HS-27A (cell line): ENCODE measurements around the gene IGF2BP2.

Experiments used
- DNase-seq: peaks from one replicate; pipeline ENCODE4 v3.0.0-alpha.2; 2012; ENCODE audit warnings: low read depth, missing footprints

Gene IGF2BP2

GRCh38 chr3:185733980-185734724 lies 90.7 kb downstream of the IGF2BP2 start:
- DNase-seq = no peak

- no peak for DNase-seq
These were observed 92.1 kb downstream of the IGF2BP2 start for GRCh38 chr3:185732782-185733181.

DNA sequence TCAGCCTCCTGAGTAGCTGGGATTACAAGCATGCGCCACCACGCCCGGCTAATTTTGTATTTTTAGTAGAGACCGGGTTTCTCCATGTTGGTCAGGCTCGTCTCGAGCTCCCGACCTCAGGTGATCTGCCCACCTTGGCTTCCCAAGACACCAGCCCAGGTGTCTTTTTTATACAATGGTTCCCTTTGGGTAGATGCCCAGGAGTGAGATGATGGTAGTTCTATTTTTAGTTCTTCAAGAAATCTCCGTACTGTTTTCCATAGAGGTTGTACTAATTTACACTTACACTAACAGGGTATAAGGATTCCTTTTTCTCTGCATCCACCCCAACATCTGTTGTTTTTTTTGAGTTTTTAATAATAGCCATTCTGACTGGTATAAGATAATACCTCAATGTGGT lies 94.3 kb downstream of the IGF2BP2 start:
- DNase-seq = no peak

DNA sequence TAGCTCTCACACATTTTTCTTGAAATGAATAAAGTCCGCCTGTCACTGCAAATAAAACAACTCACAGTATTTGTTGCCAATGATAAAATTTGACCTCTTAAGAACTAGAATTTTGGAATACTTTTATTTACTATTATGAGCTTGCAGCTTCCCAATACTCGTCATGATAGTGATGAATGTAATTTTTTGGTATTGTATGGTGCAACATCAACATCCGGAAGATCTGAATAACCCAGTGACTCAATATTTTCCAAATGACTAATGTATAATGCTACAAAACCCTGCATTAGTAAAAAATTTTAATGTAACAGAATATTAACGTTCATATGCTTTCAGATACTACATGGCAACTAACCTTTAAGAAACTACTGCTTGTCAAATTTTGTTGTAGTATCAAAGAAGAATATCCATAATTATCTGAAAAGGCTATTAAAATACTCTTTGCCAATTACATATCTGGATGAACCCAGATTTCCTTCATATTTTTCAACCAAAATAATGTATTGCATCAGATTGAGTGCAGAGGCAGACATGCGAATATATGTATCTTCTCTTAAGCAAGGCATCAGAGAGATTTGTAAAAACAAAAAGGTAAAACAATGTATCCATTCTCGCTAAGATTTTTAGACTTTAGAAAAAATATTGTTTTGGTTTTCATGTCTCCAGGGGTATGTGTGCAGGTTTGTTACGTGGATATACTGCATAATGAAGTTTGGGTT lies 95.3 kb downstream of the IGF2BP2 start:
- DNase-seq = no peak

DNA sequence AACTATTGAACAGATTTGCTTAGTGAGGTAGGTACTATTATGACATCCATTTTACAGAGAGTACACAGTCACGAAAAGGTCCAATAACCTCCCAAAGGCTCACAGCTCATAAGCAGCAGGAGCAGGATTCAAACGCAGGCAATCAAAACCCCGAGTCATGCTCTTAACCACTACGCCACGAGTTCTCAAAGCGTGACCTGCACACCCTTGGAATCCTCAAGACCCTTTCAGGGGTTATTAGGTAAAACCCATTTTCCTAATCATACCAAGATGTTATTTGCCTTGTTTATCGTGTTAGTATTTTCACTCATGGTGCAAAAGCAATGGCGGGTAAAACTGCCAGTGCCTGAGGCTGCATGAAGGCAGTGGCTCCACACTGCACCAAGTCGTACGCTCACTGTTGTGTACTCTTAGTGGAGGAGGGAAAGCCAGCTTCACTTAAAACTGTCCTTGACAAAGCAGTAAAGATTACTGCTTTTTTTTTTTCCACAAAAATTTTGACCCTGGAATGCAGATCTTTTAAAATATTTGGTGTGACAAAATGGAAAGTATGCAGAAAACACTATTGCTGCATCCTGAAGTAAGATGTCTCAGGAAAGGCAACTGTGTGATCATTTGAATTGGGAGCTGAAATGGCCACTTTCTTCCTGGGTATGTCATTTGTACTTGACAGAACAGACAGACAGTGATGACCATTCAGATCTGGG lies 96.1 kb downstream of the IGF2BP2 start:
- DNase-seq = no peak

GRCh38 chr3:185727873-185728272 lies 97.0 kb downstream of the IGF2BP2 start:
- no peak for DNase-seq

- no peak for DNase-seq
These were observed 98.4 kb downstream of the IGF2BP2 start for GRCh38 chr3:185726254-185726967.

GRCh38 chr3:185724761-185725160 lies 100.1 kb downstream of the IGF2BP2 start:
- no peak for DNase-seq

DNA sequence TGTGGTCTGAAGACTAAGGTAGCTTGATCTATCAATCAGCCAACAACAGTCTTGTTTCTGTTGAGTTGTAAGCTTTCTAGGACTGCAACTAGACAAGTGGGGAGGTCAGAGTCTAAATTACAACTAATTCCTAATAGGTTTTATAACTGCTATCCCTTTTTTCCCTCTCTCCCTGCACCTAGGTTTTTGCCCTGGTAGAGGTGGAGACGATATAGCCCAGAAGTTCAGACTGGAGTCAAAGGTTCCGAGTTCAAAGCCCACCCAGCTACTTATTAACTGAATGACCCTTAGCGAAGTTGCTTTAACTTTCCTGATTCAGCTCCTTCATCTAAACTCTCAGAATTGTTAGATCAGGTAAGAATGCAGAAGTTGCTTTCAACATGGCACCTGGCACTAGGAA lies 100.6 kb downstream of the IGF2BP2 start:
- no peak for DNase-seq

DNA sequence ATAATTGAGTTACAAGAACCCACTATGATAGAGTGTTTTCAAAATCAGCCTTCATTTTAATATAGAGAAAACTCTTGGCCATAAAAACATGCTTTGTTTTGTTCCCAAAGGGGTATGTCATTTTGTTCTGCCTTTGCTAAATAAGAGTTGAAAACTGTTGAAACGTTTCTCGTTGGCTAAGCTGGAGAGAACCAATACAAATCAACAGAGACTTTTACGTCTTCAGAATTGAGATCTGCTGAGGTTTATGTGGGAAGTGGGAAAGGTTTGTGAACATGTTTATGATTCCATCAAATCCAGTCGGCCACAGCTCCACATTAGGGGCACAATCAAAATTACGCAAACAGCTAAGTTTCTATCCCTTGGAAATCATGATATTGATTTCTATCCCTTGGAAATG lies 102.0 kb downstream of the IGF2BP2 start:
- DNase-seq = no peak

GRCh38 chr3:185721970-185722369 lies 102.9 kb downstream of the IGF2BP2 start:
- DNase-seq = no peak

DNA sequence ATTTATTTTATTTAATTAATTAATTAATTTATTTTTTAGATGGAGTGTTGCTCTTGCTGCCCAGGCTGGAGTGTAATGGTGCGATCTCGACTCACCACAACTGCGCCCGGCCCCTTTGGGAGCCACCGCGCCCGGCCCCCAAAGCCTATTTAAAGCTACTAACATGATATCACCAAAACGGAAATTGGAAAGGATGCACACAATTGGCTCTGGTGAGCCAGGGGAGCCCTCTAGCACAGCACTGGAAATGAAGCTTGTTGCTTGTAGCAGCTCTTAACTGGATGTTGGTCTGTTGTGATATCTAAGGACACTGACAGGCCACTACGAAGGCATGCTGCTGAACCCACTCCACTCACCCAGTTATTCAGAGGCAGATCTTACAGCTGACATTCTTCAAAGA lies 104.5 kb downstream of the IGF2BP2 start:
- no peak for DNase-seq

GRCh38 chr3:185718736-185719593 lies 105.9 kb downstream of the IGF2BP2 start:
- DNase-seq = no peak

DNA sequence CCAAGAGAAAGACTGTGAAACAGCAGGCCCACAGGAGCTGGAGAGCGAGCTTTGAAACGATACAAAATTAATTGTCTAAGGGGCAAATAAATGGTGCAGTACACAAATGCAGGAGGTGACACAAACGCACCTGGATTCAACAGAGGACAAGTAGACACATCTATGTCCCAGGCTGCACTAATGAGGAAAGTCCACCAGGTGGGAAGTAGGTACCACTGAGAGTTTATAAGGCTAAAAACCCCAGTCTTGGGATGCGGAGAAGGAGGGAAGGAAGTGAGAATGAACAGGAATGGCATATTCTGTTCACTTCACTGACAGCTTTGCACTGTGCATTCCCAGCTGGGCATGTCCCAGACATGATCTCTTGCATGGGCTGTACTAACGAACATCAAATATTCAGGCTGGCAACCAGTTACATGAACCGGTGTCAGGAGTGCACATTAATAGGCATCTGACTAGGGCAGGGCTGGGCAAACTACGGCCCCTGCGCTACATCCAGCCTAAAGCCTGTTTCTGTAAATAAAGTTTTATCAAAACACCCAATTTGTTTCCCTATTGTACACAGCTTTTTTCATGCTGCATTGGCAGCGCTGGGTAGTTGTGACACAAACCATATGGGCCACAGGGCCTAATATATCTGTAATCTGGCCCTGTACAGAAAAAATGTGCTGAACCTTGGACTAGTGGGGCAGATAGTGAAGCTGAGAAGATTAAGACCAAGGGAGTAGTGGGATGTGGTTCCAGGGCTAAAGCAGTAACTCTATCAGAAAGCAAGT lies 107.0 kb downstream of the IGF2BP2 start:
- no peak for DNase-seq

GRCh38 chr3:185717121-185717520 lies 107.7 kb downstream of the IGF2BP2 start:
- no peak for DNase-seq

- DNase-seq = no peak
These were observed 108.3 kb downstream of the IGF2BP2 start for GRCh38 chr3:185716436-185717108.

DNA sequence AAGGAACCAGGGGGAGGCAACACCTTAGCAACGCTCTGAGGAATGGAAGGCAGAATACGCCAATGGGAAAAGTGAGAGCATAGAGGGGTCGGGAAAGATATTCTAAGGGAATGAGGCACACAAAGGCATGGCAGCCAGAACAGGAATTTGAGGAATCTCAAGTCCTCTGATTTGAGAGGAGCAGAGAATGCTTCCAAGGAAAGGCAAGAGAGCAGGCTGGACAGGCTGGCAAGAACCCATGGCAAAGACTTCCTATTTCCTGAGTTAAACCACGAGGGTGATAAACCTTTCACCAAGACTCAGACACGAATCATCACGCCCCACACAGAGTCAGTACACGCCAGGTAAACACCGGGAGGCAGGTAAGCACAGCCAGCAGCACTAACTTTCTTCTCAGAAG lies 109.8 kb downstream of the IGF2BP2 start:
- DNase-seq = no peak

- DNase-seq = no peak
These were observed 110.8 kb downstream of the IGF2BP2 start for GRCh38 chr3:185714085-185714484.

DNA sequence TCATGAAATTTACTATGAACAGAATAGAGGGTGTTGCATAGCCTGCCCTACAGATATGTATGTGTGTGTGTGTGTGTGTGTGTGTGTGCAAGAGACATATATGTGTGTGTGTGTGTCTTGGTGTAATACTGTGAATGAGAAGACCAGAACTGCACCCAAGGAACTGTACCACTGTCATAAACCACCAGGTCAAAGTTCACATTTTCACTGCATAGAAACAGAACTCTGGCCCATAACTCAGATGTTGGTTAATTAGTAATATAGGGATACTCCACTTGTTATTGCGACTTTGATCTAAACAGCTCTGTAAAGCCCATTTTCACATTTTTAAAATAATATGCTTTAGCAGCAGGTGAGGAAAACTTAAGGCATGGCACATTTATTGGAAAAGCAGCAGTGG lies 111.8 kb downstream of the IGF2BP2 start:
- DNase-seq = no peak

DNA sequence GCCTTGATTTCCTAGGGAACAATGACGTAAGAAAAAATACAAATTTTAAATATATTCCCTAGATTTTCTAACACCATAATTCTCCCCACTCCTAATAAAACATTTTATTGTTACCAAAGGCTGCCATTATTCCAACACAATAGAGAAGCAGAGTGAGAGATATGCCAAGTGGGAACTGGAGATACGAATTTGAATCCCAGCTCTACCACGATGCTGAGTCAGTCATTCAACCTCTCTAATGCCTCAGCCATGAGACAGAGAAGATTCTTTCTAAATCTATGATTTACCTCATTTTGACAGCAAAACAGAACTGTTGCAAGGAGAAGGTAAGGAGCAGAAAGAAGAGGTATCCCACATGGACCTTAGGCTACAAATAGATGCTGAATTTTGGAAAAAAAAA lies 112.5 kb downstream of the IGF2BP2 start:
- no peak for DNase-seq
